Suppressor macrophage treated with lipopolysaccharide for 1 hour (primary cell): ENCODE results near the gene CCR5AS.
"Not testable (repeated sequence)": the region's sequence is repeated elsewhere in the genome, so short reads cannot be mapped to it uniquely, and the experiment has no call there.

Experiments used
- DNase-seq, 3 donors: peaks; one replicate each; pipeline ENCODE4 v3.0.0-alpha.2; 2020 to 2022

CCR5AS gene

GRCh38 chr3:46427916-46428833, 21.3 kb upstream of the CCR5AS start:
- DNase-seq: no peak

DNA sequence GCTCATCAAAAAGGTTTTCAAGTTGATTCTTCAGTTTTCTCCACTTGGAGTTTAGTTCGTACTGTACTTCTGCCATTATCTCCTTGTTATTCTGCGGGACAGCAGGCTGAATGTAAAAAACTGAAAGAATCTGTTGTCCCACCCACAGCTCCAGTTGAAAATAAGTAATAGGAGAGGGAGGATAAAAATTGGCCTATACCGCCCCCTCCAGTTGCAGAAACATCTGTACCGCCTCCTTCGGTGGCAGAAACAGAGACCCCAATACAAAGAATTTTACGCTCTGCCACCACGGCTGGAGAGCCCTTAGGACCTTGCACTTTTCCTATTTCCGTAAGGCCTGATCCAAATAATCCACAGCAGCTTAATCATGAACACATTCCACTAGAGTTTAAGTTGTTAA, 20.5 kb upstream of the CCR5AS start:
- DNase-seq: not testable (repeated sequence)

DNA sequence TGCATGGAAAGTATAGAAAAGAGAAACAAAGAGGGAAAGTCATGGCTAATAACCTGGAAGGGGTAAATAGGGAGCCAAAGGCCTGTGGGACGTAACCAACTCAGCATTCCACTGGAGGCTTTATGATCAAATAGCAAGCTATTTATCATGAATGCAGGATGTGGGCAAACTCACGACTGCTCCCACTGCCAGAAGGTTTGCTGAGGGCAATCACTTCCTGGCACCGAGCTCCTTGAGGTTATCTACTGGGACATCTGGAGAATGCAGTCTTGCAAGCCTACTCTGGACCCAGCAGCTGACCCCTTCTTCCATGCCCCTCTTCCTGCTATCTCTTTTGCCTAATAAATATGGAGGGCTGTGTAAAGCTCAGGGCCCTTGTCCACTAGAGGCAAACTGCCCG, 19.6 kb upstream of the CCR5AS start:
- DNase-seq: not testable (repeated sequence)

DNA sequence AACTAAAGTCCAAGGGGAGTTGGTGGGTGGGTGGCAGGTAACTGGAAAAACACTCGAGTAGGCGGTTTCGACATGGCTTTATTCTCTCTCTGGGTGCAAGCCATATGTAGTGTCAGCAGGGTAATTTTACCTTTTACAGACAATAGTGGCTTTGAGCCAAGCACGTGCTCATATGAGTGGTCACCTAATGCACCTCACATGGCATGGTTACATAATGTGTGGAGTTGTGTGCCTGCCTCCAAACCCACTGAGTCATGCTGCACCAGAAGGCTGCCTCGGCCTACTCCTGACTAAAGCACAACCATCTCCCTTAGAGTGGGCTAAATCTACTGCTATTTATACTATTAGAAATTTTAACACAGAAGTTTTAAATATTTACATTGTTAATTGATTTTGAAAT, 16.7 kb upstream of the CCR5AS start:
- peak; percentile 44 to 46 (median 45) for DNase-seq

- no peak for DNase-seq
Measured at GRCh38 chr3:46422617-46423016, 15.8 kb upstream of the CCR5AS start.

DNA sequence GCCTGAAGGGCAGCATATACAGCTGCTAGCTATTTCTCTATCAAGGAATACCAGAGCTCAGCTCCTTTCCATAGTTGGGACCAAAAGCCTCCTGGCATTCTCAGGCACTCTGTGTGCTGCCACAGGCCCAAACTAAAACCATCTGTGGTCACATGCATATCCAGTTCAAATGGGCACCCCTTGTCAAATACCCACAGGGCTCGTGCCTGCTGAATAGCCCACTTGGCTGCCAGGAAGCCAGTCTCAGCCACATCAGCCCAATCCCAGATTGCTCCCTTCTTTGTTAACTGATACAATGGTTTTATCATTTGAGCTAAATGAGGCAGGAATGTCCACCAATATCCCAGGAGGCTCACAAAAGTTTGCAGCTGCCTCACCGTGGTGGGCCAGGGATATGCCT, 14.1 kb upstream of the CCR5AS start:
- DNase-seq: no peak

DNA sequence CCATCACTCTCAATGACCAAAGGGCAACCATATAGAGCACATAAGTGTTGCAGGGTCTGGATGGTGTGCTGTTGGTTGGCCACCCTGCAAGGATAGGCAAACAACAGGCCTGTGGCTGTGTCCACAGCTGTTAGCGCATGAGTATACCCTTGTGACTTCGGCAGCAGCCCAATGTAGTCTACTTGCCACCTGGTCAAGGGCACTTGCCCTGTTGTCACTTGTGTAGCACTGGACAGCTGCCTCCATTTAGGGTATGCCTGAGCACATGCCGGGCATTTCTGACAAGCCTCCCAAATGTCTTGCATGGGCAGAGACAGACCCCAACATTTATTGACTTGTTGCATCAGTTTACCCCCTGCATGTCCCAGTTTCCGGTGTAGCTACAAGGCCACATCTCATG, 12.9 kb upstream of the CCR5AS start:
- DNase-seq: no peak

GRCh38 chr3:46417841-46418611, 11.2 kb upstream of the CCR5AS start:
- DNase-seq: no peak

DNA sequence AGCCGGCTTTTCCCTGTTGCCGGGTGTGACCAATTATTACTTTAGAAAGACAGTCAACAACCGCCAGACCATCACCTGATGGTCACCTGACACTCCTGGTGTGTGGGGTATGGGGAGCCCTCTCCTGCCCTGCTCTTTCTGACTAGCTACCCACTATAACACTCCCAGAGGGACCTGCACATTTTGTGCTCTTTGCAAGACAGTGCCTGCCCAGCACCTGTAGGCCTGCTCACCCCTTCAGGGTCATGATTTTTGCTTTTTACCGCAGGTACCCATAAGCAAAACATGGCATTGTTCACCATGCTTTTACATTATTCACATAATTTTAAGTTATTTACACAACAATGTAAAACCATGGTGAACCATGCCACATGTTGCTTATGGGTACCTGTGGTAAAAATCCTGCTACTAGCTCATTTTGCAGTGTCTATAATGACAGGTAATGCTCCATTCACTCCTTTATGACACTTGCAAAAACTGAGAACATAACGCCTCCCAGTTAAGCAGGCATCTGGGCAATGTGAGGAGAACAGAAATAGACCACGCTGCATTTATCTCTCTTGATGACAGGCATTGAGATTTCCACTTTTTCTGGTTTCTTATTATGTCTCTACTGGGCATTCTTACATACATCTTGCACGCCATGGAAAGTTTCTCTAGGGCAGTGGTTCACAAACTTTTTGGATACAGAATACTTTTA, 10.1 kb upstream of the CCR5AS start:
- DNase-seq: no peak

DNA sequence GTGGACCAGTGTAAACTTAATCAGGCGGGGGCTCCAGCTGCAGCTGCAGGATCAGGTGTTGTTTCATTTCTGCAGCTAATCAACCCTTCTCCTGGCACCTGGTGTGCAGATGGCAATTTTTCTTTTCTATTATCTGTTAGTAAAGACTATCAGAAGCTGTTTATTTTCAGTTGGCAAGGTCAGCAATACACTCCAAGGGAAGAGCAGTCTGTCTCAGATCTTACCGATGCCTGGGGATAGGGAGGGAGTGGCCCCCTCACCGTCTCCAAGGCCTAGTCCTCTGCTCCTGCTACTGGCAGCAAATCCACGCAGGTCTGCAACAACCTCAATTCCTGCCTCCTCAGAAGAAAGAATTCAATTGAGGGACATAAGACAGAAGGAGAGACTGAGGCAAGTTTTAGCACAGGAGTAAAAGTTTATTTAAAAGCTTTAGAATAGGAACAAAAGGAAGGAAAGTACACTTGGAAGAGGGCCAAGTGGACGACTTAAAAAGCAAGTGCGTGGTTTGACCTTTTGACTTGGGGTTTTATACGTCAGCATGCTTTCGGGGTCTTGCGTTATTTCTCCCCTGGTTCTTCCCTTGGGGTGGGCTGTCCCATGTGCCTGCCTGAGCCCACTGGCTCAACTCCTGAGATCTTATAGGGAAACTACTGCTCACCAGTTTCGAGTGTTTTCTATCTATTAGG, 9.4 kb upstream of the CCR5AS start:
- DNase-seq: peak in 2 of 3 donors; percentile 36 to 38

- DNase-seq: no peak
Measured at GRCh38 chr3:46414739-46415138, 7.9 kb upstream of the CCR5AS start.

DNA sequence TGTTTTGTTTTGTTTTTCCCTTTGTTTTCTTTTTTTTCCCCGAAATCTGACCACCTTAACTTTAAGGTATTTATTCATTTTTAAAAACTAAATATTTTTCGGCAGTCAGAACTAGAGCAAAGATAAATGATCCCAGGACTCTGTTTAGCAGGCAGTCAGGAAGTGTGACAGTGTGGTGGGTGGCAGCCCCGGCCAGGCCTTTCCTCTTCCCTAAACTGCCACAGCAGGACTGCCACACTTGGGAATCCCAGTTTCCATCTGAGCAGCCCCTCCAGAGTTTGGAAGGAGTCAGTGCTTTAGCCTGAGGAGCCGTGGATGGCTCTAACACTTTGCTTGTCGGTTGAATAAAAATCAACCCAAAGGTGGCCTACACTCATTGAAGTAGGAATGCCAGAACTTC, 7.1 kb upstream of the CCR5AS start:
- DNase-seq: peak; percentile 54 to 65 (median 62)

DNA sequence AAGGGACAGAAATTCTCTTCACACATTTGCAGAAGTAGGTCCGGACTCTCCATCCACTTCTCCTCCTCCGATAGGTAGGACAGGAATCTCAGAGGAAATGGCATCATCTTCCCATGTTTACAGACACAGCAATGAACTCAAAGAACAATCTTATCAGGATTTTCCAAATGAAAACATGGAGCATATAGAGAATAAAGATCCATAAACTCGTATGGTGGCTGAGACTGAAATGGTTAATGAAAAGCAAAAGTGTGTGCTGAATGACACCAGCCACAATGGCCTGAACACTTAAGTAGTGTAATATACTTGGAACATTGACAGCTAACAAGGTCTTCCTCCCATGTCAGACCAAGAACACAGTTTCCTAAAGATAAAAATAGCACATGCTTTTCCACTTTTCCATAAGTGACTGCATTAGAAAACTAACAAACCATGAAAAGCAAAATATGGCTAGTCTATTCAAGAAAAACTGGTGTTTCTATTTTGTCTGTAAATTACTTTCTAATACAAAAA, 6.0 kb upstream of the CCR5AS start:
- DNase-seq: peak in 1 of 3 donors; percentile 48

DNA sequence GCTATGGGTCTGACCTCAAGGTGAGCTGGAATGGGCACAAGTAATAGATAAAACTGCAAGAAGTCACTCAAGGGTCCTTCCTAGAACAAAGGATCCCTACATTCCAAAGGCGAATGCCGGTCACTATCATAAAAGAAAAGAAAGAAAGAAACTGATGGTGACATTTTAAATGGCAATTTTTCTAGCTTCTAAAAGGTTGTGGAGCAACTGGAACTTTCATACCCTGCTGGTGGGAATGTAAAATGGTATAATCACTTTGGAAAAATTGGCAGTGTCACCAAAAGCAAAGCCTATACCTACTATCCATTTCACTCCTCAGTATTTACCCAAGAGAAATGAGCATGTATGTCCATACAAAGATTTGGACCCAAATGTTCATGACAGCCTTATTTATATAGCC, 4.4 kb upstream of the CCR5AS start:
- DNase-seq: no peak

DNA sequence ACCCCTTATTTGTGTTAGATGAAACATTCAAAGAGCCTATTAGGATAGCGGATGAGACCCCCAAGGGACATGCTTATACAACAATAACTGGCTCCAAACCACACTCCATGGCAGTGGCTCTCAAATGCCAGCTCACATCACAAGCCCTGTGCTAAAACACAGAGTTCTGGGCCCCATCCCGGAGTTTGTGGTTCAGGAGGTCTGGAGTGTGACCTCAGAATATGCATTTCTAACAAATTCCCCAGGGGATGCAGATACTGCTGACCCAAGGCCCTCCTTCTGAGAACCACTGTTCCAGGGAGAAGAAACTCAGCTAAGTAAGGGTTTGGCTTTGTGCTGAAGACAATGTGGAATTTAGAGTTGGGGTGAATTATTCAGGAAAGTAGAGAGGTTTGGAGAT, 3.8 kb upstream of the CCR5AS start:
- peak in 1 of 3 donors; percentile 29 for DNase-seq

DNA sequence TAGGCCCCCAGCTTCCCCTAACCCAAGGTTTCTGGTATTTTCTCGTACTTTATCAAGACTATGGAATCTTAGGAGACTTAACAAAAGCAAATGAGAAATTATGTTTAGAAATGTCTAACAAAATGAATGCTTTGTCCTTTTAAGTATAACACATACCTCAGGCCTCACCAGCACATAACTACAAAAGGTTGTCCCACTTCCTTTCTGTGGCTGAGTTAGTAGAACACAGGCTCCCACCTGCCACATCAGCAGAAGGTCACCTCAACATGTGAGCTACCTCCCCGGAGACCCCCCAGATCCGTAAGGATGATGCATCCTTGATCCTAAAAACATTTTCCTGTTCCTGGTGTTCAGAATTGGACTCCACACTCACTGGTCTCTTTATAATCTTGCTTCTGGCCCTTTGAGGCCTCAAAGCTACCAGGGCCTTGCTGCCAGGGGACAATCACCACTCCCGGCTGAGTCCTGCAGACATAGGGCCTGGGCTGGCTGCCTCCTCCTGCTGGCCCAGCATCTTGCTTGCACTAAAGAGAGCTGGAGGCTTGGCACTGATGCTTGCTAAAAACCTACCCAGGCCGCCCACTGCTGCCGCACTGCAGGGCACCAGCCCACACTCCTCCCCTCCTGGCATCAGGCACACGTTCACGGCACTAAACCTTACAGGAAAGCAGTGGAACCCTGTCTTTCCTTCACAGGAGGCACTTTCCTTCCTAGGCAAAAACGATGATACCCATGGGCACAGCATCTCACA, 3.0 kb upstream of the CCR5AS start:
- peak in 1 of 3 donors; percentile 26 for DNase-seq

DNA sequence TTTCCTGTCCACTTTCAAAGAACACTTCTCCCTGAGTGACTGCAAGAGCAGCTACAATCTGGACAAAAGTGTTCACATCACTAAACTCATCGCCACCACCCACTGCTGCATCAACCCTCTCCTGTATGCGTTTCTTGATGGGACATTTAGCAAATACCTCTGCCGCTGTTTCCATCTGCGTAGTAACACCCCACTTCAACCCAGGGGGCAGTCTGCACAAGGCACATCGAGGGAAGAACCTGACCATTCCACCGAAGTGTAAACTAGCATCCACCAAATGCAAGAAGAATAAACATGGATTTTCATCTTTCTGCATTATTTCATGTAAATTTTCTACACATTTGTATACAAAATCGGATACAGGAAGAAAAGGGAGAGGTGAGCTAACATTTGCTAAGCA, 2.0 kb upstream of the CCR5AS start:
- peak in 1 of 3 donors; percentile 28 for DNase-seq

DNA sequence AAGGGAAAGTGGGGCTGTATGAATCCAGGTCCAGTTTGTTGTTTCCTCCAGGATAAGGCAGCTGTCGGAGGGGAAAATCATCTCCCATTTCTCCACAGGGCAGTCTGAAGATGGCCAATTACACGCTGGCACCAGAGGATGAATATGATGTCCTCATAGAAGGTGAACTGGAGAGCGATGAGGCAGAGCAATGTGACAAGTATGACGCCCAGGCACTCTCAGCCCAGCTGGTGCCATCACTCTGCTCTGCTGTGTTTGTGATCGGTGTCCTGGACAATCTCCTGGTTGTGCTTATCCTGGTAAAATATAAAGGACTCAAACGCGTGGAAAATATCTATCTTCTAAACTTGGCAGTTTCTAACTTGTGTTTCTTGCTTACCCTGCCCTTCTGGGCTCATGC, 1.1 kb upstream of the CCR5AS start:
- peak; percentile 64 to 80 (median 72) for DNase-seq

- DNase-seq: peak; percentile 97 to 99 (median 98)
Measured at GRCh38 chr3:46406443-46406787, 451 bp downstream of the CCR5AS start.

DNA sequence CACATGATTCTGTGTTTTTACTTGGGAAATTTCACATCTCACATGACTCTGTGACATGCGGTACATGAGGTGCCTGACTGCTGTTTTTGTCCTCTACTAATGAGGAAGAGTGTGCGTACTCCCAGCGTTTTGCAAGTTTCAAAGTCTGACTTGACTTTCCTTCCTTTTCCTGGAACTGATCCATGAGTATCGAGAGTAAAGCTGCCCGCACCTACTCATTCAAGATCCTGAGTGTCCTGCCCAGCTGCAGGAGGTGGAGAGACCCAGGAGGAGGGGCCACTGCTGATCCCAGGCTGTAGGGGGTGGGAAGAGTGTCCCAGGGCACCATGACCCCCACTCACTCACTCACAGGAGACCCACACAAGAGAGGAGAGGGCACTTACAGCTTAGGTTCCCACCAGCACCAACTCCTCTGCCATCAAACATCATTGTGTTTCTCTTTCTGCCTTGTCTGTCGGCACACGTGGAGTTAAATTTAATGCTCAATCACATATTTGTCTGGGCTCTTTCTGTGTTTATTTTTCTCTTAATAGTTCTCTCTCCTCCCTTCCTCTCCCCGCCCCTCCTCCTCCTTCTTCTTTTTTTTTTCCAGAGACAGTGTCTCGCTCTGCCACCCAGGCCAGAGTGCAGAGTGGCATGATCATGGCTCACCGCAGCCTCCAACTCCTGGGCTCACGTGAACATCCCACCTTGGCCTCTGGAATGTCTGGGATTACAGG, 1.4 kb downstream of the CCR5AS start:
- DNase-seq: peak; percentile 93 to 100 (median 98)

GRCh38 chr3:46402902-46403301, 4.0 kb downstream of the CCR5AS start:
- DNase-seq: not testable (repeated sequence)
